ENCODE results near the gene AVPR2. TPM values are rescaled to one million over a fixed set of nuclear protein-coding genes. Genes with fewer than 3 reads are reported as not detected.

The AVPR2 gene
- total and polyA plus RNA-seq, 2 donors (not counting 1 experiment from before 2014, with no cell fraction given), result not detected

DNA sequence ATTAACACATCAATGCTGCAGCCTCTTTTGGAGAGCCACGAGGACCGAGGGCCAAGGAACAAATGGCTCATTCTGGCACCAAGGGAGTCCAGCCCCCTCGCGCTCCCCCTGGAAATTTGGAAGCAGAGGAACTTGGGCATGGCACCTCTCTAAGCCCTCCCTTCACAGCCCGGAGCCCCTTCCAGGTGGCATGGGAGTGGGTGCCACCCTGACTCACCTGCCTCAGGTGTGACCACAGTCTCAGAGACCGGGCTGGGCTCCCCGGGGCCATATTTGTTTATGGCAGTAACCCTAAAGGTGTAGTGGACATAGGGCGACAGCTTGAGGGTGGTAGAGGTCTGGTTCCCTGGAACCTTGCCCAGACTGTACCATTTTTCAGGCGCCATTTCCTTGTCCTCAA lies 37.3 kb upstream of the AVPR2 start:
- TF ChIP-seq EZH2 (IDR thresholded peaks at IDR 0.05; ENCODE audit: low read length, missing control alignments), result no peak
- TF ChIP-seq, protein P1, sequence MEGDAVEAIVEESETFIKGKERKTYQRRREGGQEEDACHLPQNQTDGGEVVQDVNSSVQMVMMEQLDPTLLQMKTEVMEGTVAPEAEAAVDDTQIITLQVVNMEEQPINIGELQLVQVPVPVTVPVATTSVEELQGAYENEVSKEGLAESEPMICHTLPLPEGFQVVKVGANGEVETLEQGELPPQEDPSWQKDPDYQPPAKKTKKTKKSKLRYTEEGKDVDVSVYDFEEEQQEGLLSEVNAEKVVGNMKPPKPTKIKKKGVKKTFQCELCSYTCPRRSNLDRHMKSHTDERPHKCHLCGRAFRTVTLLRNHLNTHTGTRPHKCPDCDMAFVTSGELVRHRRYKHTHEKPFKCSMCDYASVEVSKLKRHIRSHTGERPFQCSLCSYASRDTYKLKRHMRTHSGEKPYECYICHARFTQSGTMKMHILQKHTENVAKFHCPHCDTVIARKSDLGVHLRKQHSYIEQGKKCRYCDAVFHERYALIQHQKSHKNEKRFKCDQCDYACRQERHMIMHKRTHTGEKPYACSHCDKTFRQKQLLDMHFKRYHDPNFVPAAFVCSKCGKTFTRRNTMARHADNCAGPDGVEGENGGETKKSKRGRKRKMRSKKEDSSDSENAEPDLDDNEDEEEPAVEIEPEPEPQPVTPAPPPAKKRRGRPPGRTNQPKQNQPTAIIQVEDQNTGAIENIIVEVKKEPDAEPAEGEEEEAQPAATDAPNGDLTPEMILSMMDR (conservative IDR thresholded peaks at IDR 0.05 in 1 of 2, IDR thresholded peaks at IDR 0.05 in 1 of 2; ENCODE audit: low read depth in 1 of 2, low read length in 2 of 2), result no peak
- no peaks in the 10 kb centered on the region for H3K36me3 ChIP-seq (ENCODE audit: control insufficient read depth, insufficient read depth, low read length)

DNA sequence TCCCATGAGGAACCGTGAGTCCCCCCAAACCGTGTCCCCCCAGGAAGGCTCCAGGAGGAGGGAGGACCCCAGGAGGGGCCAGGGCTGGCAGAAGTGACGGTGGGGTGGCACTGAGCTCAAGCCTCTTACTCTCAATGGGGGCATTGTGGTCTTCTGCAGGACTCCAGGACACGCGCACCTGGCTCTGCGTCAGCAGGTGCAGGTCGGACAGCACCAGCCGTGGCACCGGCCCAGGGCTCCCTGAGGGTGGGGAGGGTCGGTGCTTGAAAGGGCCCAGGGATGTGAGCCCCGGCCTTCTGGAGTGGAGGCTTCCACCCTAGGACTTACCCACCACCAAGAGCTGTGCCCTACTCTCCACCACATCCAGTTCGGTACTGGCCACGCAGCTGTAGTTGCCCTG lies 36.8 kb upstream of the AVPR2 start:
- Histone ChIP-seq H3K9ac (ENCODE audit: insufficient read depth, low read length) (no peak overlapping the region), H3K4me1 (ENCODE audit: control insufficient read depth, extremely low read depth, insufficient read depth, low read length) (no peaks in the 10 kb centered on the region), H3K9me3 (ENCODE audit: control insufficient read depth, insufficient read depth, low read depth, low read length) (no peaks in the 10 kb centered on the region), H2AFZ (ENCODE audit: low read length) (no peak overlapping the region), H3K4me2 (ENCODE audit: extremely low read depth, insufficient read depth, low read length) (no peak overlapping the region), H4K20me1 (ENCODE audit: control insufficient read depth, extremely low read depth, insufficient read depth, low read length) (no peaks in the 10 kb centered on the region), H3K79me2 (ENCODE audit: control insufficient read depth, insufficient read depth, low read length) (no peaks in the 10 kb centered on the region), H3K27me3 (ENCODE audit: control insufficient read depth, insufficient read depth, low read length) (no peaks in the 10 kb centered on the region), H3K27ac (ENCODE audit: insufficient read depth, low read length) (no peak overlapping the region), H3K4me3 (replicated peaks in 1 of 4; ENCODE audit: control extremely low read depth in 1 of 4, insufficient read depth in 1 of 4, low read depth in 3 of 4, low read length in 4 of 4) (no peak overlapping the region), H3K36me3 (ENCODE audit: control insufficient read depth, insufficient read depth, low read length) (no peaks in the 10 kb centered on the region)
- TF ChIP-seq, protein P1 (conservative IDR thresholded peaks at IDR 0.05 in 1 of 2, IDR thresholded peaks at IDR 0.05 in 1 of 2; ENCODE audit: low read depth in 1 of 2, low read length in 2 of 2), result no peak
- no peak for TF ChIP-seq EZH2 (IDR thresholded peaks at IDR 0.05; ENCODE audit: low read length, missing control alignments)
- DNase-seq (ENCODE audit: low read depth in 2 of 2), result no peak

More for the DNA sequence above, 37.3 kb upstream of the AVPR2 start:
- Histone ChIP-seq H3K9me3 (ENCODE audit: control insufficient read depth, insufficient read depth, low read depth, low read length) (no peaks in the 10 kb centered on the region), H3K4me2 (ENCODE audit: extremely low read depth, insufficient read depth, low read length) (no peak overlapping the region), H3K27ac (ENCODE audit: insufficient read depth, low read length) (no peak overlapping the region), H3K4me3 (replicated peaks in 1 of 4; ENCODE audit: control extremely low read depth in 1 of 4, insufficient read depth in 1 of 4, low read depth in 3 of 4, low read length in 4 of 4) (no peak overlapping the region), H2AFZ (ENCODE audit: low read length) (no peak overlapping the region), H3K79me2 (ENCODE audit: control insufficient read depth, insufficient read depth, low read length) (no peaks in the 10 kb centered on the region), H3K9ac (ENCODE audit: insufficient read depth, low read length) (no peak overlapping the region), H3K4me1 (ENCODE audit: control insufficient read depth, extremely low read depth, insufficient read depth, low read length) (no peaks in the 10 kb centered on the region), H3K27me3 (ENCODE audit: control insufficient read depth, insufficient read depth, low read length) (no peaks in the 10 kb centered on the region), H4K20me1 (ENCODE audit: control insufficient read depth, extremely low read depth, insufficient read depth, low read length) (no peaks in the 10 kb centered on the region)
- DNase-seq (ENCODE audit: low read depth in 2 of 2), result no peak

DNA sequence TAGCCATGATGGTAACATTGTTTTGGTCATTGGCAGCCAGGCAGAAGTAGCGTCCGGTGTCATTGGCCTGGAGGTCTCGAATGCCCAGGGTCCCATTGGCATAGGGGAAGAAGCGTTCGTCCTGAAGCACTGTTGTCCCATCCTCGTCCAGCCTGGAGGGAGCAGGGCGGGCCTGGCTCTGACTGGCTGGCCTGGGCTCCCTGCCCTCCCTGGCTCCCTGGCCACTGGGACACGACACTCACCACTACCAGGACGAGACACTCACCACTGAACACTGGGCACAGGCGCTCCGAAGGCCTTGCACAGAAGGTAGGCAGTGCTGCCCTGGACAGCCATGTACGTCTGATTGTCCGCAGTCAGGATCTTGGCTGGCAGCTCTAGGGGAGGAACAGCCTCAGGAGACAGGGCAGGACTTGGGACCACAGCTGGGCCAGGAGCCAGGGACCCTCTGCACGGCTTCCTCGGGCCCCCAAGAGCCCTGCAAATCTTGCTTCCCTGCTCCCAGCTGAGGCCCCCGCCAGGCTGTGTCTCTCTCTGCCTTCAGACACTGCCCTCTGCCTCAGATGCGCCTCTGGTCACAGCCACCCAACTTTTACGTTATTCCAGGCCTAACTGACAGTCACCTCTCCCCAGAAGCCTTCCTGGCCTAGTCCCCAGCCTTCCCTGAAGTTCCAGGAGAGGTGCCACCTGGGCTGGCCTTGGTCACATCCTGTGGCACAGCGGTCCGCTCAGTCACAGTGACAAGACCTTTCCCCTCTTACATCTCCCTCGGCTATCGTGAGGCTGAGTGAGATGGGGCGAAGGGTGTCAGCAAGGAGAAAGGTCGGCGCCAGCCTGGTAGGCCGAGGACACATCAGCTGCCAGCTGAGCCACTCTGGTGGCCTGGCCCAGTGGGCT lies 35.6 kb upstream of the AVPR2 start:
- H3K27me3 ChIP-seq (ENCODE audit: control insufficient read depth, insufficient read depth, low read length), result no peaks in the 10 kb centered on the region
- H3K27ac ChIP-seq (ENCODE audit: insufficient read depth, low read length), result no peak overlapping the region
- no peak for DNase-seq (ENCODE audit: low read depth in 2 of 2)
- no peaks in the 10 kb centered on the region for H3K79me2 ChIP-seq (ENCODE audit: control insufficient read depth, insufficient read depth, low read length)
- H3K9me3 ChIP-seq (ENCODE audit: control insufficient read depth, insufficient read depth, low read depth, low read length), result no peaks in the 10 kb centered on the region
- H3K4me2 ChIP-seq (ENCODE audit: extremely low read depth, insufficient read depth, low read length), result no peak overlapping the region
- H3K4me3 ChIP-seq (replicated peaks in 1 of 4; ENCODE audit: control extremely low read depth in 1 of 4, insufficient read depth in 1 of 4, low read depth in 3 of 4, low read length in 4 of 4), result no peak overlapping the region
- no peaks in the 10 kb centered on the region for H4K20me1 ChIP-seq (ENCODE audit: control insufficient read depth, extremely low read depth, insufficient read depth, low read length)
- H3K9ac ChIP-seq (ENCODE audit: insufficient read depth, low read length), result no peak overlapping the region
- TF ChIP-seq EZH2 (IDR thresholded peaks at IDR 0.05; ENCODE audit: low read length, missing control alignments), result no peak
- TF ChIP-seq, protein P1 (conservative IDR thresholded peaks at IDR 0.05 in 1 of 2, IDR thresholded peaks at IDR 0.05 in 1 of 2; ENCODE audit: low read depth in 1 of 2, low read length in 2 of 2), result no peak
- H3K4me1 ChIP-seq (ENCODE audit: control insufficient read depth, extremely low read depth, insufficient read depth, low read length), result no peaks in the 10 kb centered on the region
- H2AFZ ChIP-seq (ENCODE audit: low read length), result no peak overlapping the region
- H3K36me3 ChIP-seq (ENCODE audit: control insufficient read depth, insufficient read depth, low read length), result no peaks in the 10 kb centered on the region

Data from fibroblast of lung (primary cell).